Neural cell (in vitro differentiated cells): Measurements from ENCODE around the gene MSI2.

ENCODE experiments used
- EP300 ChIP-seq: fragments of 450-650 bp; conservative IDR thresholded peaks from 2 replicates; pipeline ENCODE4 v1.6.1; 2014; ENCODE audit warnings: antibody characterized with exemption, mild to moderate bottlenecking, moderate library complexity; ENCODE audit not compliant: poor library complexity, severe bottlenecking
- EZH2 ChIP-seq: fragments of 200-600, 300-800 bp; shearing (Covaris generic), sonication (generic); IDR thresholded peaks from 2 replicates; pipeline ENCODE4 v1.6.1; 2014; ENCODE audit warnings: antibody characterized with exemption, low read length, borderline replicate concordance, mild to moderate bottlenecking; ENCODE audit not compliant: insufficient read depth, poor library complexity, severe bottlenecking
- TAF1 ChIP-seq: IDR thresholded peaks from 2 replicates; pipeline ENCODE4 v1.6.1; 2012; ENCODE audit warnings: low read depth
- TF ChIP-seq, protein P1 (sequence below): fragments of 450-650 bp; IDR thresholded peaks from 2 replicates; pipeline ENCODE4 v1.5.1; 2014; ENCODE audit warnings: antibody characterized with exemption, mild to moderate bottlenecking, moderate library complexity; ENCODE audit not compliant: poor library complexity, severe bottlenecking

DNA sequence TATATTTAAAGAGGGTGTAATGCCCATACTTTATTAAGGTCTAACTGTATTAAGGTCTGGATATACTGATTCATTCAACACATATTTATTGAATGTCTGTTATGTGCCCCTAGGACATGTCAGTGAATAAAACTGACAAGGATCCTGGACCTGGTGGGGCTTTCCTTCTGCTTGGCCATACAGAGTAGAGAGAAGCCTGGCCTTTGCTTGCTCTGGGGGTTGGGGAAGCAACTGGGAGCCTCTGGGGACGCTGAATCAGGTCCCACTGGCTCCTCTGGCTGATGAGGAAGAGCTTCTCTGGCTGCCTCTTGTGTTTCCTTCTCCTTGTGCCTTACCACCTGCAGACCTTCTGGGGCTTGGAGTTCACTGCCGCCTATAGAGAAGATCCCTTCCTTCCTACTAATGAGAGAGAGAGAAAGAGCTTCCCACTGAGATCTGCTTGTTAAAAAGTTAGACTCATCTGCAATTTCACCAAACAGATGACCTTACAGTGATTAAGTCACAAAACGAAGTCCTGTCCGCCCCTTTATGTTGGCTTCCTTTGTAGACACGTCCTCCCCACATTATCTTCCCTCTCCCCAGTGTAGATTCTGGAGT, 49.7 kb downstream of the MSI2 start:
- TF ChIP-seq TAF1 (no peak), EZH2 (no peak), EP300 (no peak)
- TF ChIP-seq, protein P1, sequence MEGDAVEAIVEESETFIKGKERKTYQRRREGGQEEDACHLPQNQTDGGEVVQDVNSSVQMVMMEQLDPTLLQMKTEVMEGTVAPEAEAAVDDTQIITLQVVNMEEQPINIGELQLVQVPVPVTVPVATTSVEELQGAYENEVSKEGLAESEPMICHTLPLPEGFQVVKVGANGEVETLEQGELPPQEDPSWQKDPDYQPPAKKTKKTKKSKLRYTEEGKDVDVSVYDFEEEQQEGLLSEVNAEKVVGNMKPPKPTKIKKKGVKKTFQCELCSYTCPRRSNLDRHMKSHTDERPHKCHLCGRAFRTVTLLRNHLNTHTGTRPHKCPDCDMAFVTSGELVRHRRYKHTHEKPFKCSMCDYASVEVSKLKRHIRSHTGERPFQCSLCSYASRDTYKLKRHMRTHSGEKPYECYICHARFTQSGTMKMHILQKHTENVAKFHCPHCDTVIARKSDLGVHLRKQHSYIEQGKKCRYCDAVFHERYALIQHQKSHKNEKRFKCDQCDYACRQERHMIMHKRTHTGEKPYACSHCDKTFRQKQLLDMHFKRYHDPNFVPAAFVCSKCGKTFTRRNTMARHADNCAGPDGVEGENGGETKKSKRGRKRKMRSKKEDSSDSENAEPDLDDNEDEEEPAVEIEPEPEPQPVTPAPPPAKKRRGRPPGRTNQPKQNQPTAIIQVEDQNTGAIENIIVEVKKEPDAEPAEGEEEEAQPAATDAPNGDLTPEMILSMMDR, result no peak
